ENCODE data around the gene KRT86.
"Not testable (repeated sequence)": the region's sequence is repeated elsewhere in the genome, so short reads cannot be mapped to it uniquely, and the experiment has no call there.

KRT86 gene

GRCh38 chr12:52295663-52296062 lies 21.2 kb downstream of the KRT86 start:
- DNase-seq = no peak

- no peak for DNase-seq
Measured at GRCh38 chr12:52296572-52297215, 22.2 kb downstream of the KRT86 start.

GRCh38 chr12:52298677-52299190 lies 24.3 kb downstream of the KRT86 start:
- no peak for DNase-seq

- DNase-seq = no peak
Measured at GRCh38 chr12:52300796-52301691, 26.6 kb downstream of the KRT86 start.

- not testable (repeated sequence) for DNase-seq
Measured at GRCh38 chr12:52301721-52302120, 27.3 kb downstream of the KRT86 start.

GRCh38 chr12:52302242-52302914 lies 27.9 kb downstream of the KRT86 start:
- DNase-seq = not testable (repeated sequence)

GRCh38 chr12:52304941-52305411 lies 30.5 kb downstream of the KRT86 start:
- not testable (repeated sequence) for DNase-seq

- no peak for DNase-seq
Measured at GRCh38 chr12:52305921-52306705, 31.7 kb downstream of the KRT86 start.

GRCh38 chr12:52306731-52307130 lies 32.3 kb downstream of the KRT86 start:
- DNase-seq = no peak

GRCh38 chr12:52307836-52308805 lies 33.7 kb downstream of the KRT86 start:
- DNase-seq = peak; percentile 25 to 56

- DNase-seq = no peak
Measured at GRCh38 chr12:52308806-52309425, 34.5 kb downstream of the KRT86 start.

GRCh38 chr12:52310622-52311284 lies 36.3 kb downstream of the KRT86 start:
- no peak for DNase-seq

GRCh38 chr12:52311285-52311648 lies 36.8 kb downstream of the KRT86 start:
- DNase-seq = no peak

- no peak for DNase-seq
Measured at GRCh38 chr12:52312086-52312485, 37.6 kb downstream of the KRT86 start.

- DNase-seq = no peak
Measured at GRCh38 chr12:52313461-52313860, 39.0 kb downstream of the KRT86 start.

- DNase-seq = no peak
Measured at GRCh38 chr12:52313926-52314325, 39.5 kb downstream of the KRT86 start.

GRCh38 chr12:52314511-52314910 lies 40.1 kb downstream of the KRT86 start:
- DNase-seq = no peak

- not testable (repeated sequence) for DNase-seq
Measured at GRCh38 chr12:52315721-52316120, 41.3 kb downstream of the KRT86 start.

- DNase-seq = no peak
Measured at GRCh38 chr12:52316290-52316689, 41.8 kb downstream of the KRT86 start.

GRCh38 chr12:52316701-52317100 lies 42.3 kb downstream of the KRT86 start:
- DNase-seq = no peak
